NCI-H2196 (cell line): ENCODE data around the gene FCN2.
"Not testable (repeated sequence)": the region's sequence is repeated elsewhere in the genome, so short reads cannot be mapped to it uniquely, and the experiment has no call there.

Experiments used
- DNase-seq: peaks from one replicate; lab custom pipeline; 2025; ENCODE audit not compliant: unreplicated experiment; lab: John Stamatoyannopoulos, UW

Gene FCN2

GRCh38 chr9:134847138-134847537, 33.5 kb upstream of the FCN2 start:
- DNase-seq: no peak

- DNase-seq: no peak
These were observed 32.7 kb upstream of the FCN2 start for GRCh38 chr9:134847752-134848432.

GRCh38 chr9:134848504-134848903, 32.1 kb upstream of the FCN2 start:
- DNase-seq: no peak

- DNase-seq: no peak
These were observed 30.0 kb upstream of the FCN2 start for GRCh38 chr9:134850611-134851010.

- DNase-seq: no peak
These were observed 29.6 kb upstream of the FCN2 start for GRCh38 chr9:134851020-134851419.

- no peak for DNase-seq
These were observed 27.5 kb upstream of the FCN2 start for GRCh38 chr9:134852906-134853654.

GRCh38 chr9:134853893-134854292, 26.7 kb upstream of the FCN2 start:
- DNase-seq: no peak

- DNase-seq: no peak
These were observed 26.0 kb upstream of the FCN2 start for GRCh38 chr9:134854541-134854981.

- DNase-seq: no peak
These were observed 25.2 kb upstream of the FCN2 start for GRCh38 chr9:134855231-134855899.

GRCh38 chr9:134855900-134856377, 24.7 kb upstream of the FCN2 start:
- DNase-seq: no peak

GRCh38 chr9:134857451-134857850, 23.2 kb upstream of the FCN2 start:
- DNase-seq: not testable (repeated sequence)

- DNase-seq: no peak
These were observed 22.4 kb upstream of the FCN2 start for GRCh38 chr9:134858051-134858841.

- DNase-seq: no peak
These were observed 20.1 kb upstream of the FCN2 start for GRCh38 chr9:134860510-134860909.

GRCh38 chr9:134861595-134862334, 18.8 kb upstream of the FCN2 start:
- DNase-seq: no peak

GRCh38 chr9:134863306-134863902, 17.2 kb upstream of the FCN2 start:
- no peak for DNase-seq

- no peak for DNase-seq
These were observed 16.4 kb upstream of the FCN2 start for GRCh38 chr9:134863941-134864820.

GRCh38 chr9:134864821-134865190, 15.8 kb upstream of the FCN2 start:
- no peak for DNase-seq

GRCh38 chr9:134867917-134868750, 12.5 kb upstream of the FCN2 start:
- DNase-seq: no peak
